Activated naive CD4-positive, alpha-beta T cell treated with anti-CD3 and anti-CD28 coated beads, Interleukin-2, amount 10 ng/mL, durations not matched to agents 5 hours and 36 hours (primary cell): ENCODE results near the gene MAP4K4. TPM values are rescaled to one million over a fixed set of nuclear protein-coding genes. Genes with fewer than 3 reads are reported as not detected.

Experiments
- total RNA-seq, 2 experiments: library from RNA; stranded (reverse); gene quantifications; one replicate each; pipeline ENCODE4 v1.2.3, GENCODE V29; 2021

The MAP4K4 gene
- total RNA-seq: 100 to 1,000 TPM; 123 to 125 TPM

GRCh38 chr2:101697124-101698013 is at the start of gene MAP4K4:
Gene MAP4K4 (plus strand): TSS chr2:101697707. CDS start chr2:101698081, 374 bp downstream.

Other genes with a start within 250 kb of the MAP4K4 start
- 1 to 10 TPM in 1 of 2 experiments, under 1 TPM in 1; 0.73 to 1.0 TPM for gene RFX8, start 222.6 kb upstream of the MAP4K4 start, total RNA-seq